ENCODE measurements around the gene SCUBE1. TPM values are rescaled to one million over a fixed set of nuclear protein-coding genes. Genes with fewer than 3 reads are reported as not detected.

Gene SCUBE1
- total RNA-seq, 1 donor from 2014 or later, result 0.51 TPM

- DNase-seq (ENCODE audit: low read depth in 2 of 2), result peak in 1 of 2 donors; percentile 28
These were observed 183.5 kb downstream of the SCUBE1 start for GRCh38 chr22:43159484-43160178.

- no peak for DNase-seq (ENCODE audit: low read depth in 2 of 2)
These were observed 184.2 kb downstream of the SCUBE1 start for GRCh38 chr22:43158778-43159483.

GRCh38 chr22:43157874-43158546, 185.2 kb downstream of the SCUBE1 start:
- DNase-seq (ENCODE audit: low read depth in 2 of 2), result no peak

GRCh38 chr22:43156413-43156812, 186.8 kb downstream of the SCUBE1 start:
- no peak for DNase-seq (ENCODE audit: low read depth in 2 of 2)

- no peak for DNase-seq (ENCODE audit: low read depth in 2 of 2)
These were observed 187.4 kb downstream of the SCUBE1 start for GRCh38 chr22:43155789-43156188.

GRCh38 chr22:43154887-43155536, 188.2 kb downstream of the SCUBE1 start:
- DNase-seq (ENCODE audit: low read depth in 2 of 2), result no peak

- no peak for DNase-seq (ENCODE audit: low read depth in 2 of 2)
These were observed 189.3 kb downstream of the SCUBE1 start for GRCh38 chr22:43153899-43154298.

GRCh38 chr22:43152357-43153071, 190.7 kb downstream of the SCUBE1 start:
- peak in 1 of 2 donors; percentile 70 for DNase-seq (ENCODE audit: low read depth in 2 of 2)

- no peak for DNase-seq (ENCODE audit: low read depth in 2 of 2)
These were observed 191.2 kb downstream of the SCUBE1 start for GRCh38 chr22:43152003-43152356.

- DNase-seq (ENCODE audit: low read depth in 2 of 2), result peak in 1 of 2 donors; percentile 60
These were observed 191.7 kb downstream of the SCUBE1 start, which contains the start of gene TSPO for GRCh38 chr22:43151251-43152002. TSPO (plus strand) TSS chr22:43151559; CDS start chr22:43159239, 7,680 bp downstream.

GRCh38 chr22:43150731-43151206, 192.4 kb downstream of the SCUBE1 start:
- no peak for DNase-seq (ENCODE audit: low read depth in 2 of 2)

- no peak for DNase-seq (ENCODE audit: low read depth in 2 of 2)
These were observed 194.6 kb downstream of the SCUBE1 start for GRCh38 chr22:43148581-43148980.

GRCh38 chr22:43147821-43148220, 195.4 kb downstream of the SCUBE1 start:
- no peak for DNase-seq (ENCODE audit: low read depth in 2 of 2)

Other genes starting within 250 kb of the SCUBE1 start
- gene BIK, start 232.6 kb downstream of the SCUBE1 start, total RNA-seq, result 1.0 and 1.4 TPM in 2 replicates
- gene MCAT, start 200.0 kb downstream of the SCUBE1 start, total RNA-seq, result 6.8 and 12.9 TPM in 2 replicates
- gene TSPO, start 191.8 kb downstream of the SCUBE1 start, total RNA-seq, result 295 and 296 TPM in 2 replicates
- 18.0 and 24.7 TPM in 2 replicates for gene TTLL12, start 156.2 kb downstream of the SCUBE1 start, total RNA-seq
- gene MPPED1, start 68.6 kb upstream of the SCUBE1 start, total RNA-seq, result not detected in 2 replicates

All from dermis microvascular lymphatic vessel endothelial cell (primary cell).